IMR-90 (cell line): ENCODE measurements around the gene PTGDS.

Experiments
- BHLHE40 ChIP-seq: fragments of 150-350 bp; IDR thresholded peaks from 2 replicates; pipeline ENCODE4 v1.6.1; 2016; ENCODE audit warnings: mild to moderate bottlenecking, low read depth, low read length
- CEBPB ChIP-seq: IDR thresholded peaks from 2 replicates; pipeline ENCODE4 v1.6.1; 2012; ENCODE audit warnings: low read depth, low read length, improper control_type of control experiment
- MAZ ChIP-seq: IDR thresholded peaks from 2 replicates; pipeline ENCODE4 v1.6.1; 2012; ENCODE audit warnings: low read depth, mild to moderate bottlenecking, low read length, improper control_type of control experiment, moderate library complexity, borderline replicate concordance

GRCh38 chr9:136996361-136997292 is 19.3 kb downstream of the PTGDS start, which contains the start of gene CLIC3:
- TF ChIP-seq MAZ: no peak
- no peak for TF ChIP-seq CEBPB
- no peak for TF ChIP-seq BHLHE40
